BJ (cell line): ENCODE data around the gene CCNJL. TPM values are rescaled to one million over a fixed set of nuclear protein-coding genes. Genes with fewer than 3 reads are reported as not detected.

Source experiments
- CTCF ChIA-PET: fragments of 350-600 bp; formaldehyde crosslinking; extraction: SDS; loops from one replicate; lab custom pipeline; 2021; ENCODE audit warnings: antibody characterized with exemption, inconsistent platforms; lab: Yijun Ruan, JAX
- POLR2A ChIA-PET: fragments of 300-600 bp; sonication (Branson Sonifier 250); formaldehyde crosslinking; extraction: SDS; loops from one replicate; lab custom pipeline; 2021; ENCODE audit warnings: antibody characterized with exemption; lab: Charles Lee
- DNase-seq: peaks from one replicate; pipeline ENCODE4 v3.0.0-alpha.2; 2011; ENCODE audit warnings: low read depth
- H3K27me3 ChIP-seq: 2 replicates; pipeline ENCODE4 v1.6.0; 2011; ENCODE audit warnings: low read length; ENCODE audit not compliant: control insufficient read depth, insufficient read depth
- H3K36me3 ChIP-seq: 2 replicates; pipeline ENCODE4 v1.5.1; 2011; ENCODE audit warnings: low read length; ENCODE audit not compliant: control insufficient read depth, insufficient read depth
- H3K4me3 ChIP-seq: 2 replicates; pipeline ENCODE4 v1.5.1; 2011; ENCODE audit warnings: low read depth, mild to moderate bottlenecking, control low read depth, low read length
- polyA plus RNA-seq: library from polyadenylated mRNA; depleted of rRNA; stranded (reverse); fragments of >200 nt; gene quantifications from 2 replicates; pipeline ENCODE4 v1.2.3, GENCODE V29; 2011
- TF ChIP-seq, protein P1 (sequence below): IDR thresholded peaks from 2 replicates; pipeline ENCODE4 v1.5.1; 2011; ENCODE audit warnings: low read depth, mild to moderate bottlenecking, control low read depth, inconsistent platforms, low read length, moderate library complexity; ENCODE audit not compliant: insufficient read depth

CCNJL gene
- polyA plus RNA-seq, 1 experiment = 0.71 TPM

- ChIA-PET CTCF (no interaction called here), POLR2A (no interaction called here)
- Histone ChIP-seq H3K36me3 (no peaks in the 10 kb centered on the region), H3K4me3 (no peak overlapping the region), H3K27me3 (no peaks in the 10 kb centered on the region; the same call in 1 of the 2 replicates)
- DNase-seq = no peak
- TF ChIP-seq, protein P1, sequence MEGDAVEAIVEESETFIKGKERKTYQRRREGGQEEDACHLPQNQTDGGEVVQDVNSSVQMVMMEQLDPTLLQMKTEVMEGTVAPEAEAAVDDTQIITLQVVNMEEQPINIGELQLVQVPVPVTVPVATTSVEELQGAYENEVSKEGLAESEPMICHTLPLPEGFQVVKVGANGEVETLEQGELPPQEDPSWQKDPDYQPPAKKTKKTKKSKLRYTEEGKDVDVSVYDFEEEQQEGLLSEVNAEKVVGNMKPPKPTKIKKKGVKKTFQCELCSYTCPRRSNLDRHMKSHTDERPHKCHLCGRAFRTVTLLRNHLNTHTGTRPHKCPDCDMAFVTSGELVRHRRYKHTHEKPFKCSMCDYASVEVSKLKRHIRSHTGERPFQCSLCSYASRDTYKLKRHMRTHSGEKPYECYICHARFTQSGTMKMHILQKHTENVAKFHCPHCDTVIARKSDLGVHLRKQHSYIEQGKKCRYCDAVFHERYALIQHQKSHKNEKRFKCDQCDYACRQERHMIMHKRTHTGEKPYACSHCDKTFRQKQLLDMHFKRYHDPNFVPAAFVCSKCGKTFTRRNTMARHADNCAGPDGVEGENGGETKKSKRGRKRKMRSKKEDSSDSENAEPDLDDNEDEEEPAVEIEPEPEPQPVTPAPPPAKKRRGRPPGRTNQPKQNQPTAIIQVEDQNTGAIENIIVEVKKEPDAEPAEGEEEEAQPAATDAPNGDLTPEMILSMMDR = no peak
Observed at GRCh38 chr5:160289356-160289651, 23.1 kb downstream of the CCNJL start.

GRCh38 chr5:160287378-160288051, 24.8 kb downstream of the CCNJL start:
- TF ChIP-seq, protein P1 = no peak
- ChIA-PET POLR2A (no interaction called here), CTCF (no interaction called here)
- Histone ChIP-seq H3K27me3 (no peaks in the 10 kb centered on the region; the same call in 1 of the 2 replicates), H3K4me3 (no peak overlapping the region), H3K36me3 (no peaks in the 10 kb centered on the region)
- no peak for DNase-seq

DNA sequence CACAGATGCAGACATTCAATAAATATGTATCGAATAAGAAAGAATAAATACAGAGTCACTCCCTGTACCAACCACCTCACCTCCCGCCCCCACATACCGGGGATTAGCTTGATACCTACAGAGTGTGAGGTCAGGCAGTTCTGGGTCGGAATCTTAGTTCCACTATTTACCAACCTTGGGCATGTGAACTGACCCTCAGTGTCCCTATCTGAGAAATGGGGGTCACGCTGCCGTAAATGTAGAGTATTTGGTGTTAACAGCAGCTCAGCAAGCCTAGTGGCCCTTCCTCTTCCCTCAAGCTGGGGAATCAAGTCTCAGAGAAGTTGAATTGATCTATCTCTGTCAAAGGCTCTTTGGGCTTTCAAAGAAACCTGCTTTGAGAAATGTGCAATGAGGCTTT, 25.4 kb downstream of the CCNJL start:
- ChIA-PET CTCF (no interaction called here), POLR2A (no interaction called here)
- DNase-seq = no peak
- Histone ChIP-seq H3K36me3 (no peaks in the 10 kb centered on the region), H3K27me3 (no peaks in the 10 kb centered on the region; the same call in 1 of the 2 replicates), H3K4me3 (no peak overlapping the region)
- TF ChIP-seq, protein P1 = no peak

GRCh38 chr5:160285316-160285715, 27.0 kb downstream of the CCNJL start:
- TF ChIP-seq, protein P1 = no peak
- Histone ChIP-seq H3K4me3 (no peak overlapping the region), H3K36me3 (no peaks in the 10 kb centered on the region), H3K27me3 (no peaks in the 10 kb centered on the region; the same call in 1 of the 2 replicates)
- ChIA-PET CTCF (interaction anchor here (0.8 to 1.0 kb wide), 2 partner anchors 11 to 13 kb away, joined by 3 read pairs; no protein-coding TSS in a partner anchor), POLR2A (no interaction called here)
- DNase-seq = no peak

- CTCF ChIA-PET = interaction anchor here (0.8 to 1.0 kb wide), 2 partner anchors 12 kb away, joined by 3 read pairs; no protein-coding TSS in a partner anchor
- TF ChIP-seq, protein P1 = no peak
- H3K27me3 ChIP-seq = no peaks in the 10 kb centered on the region; the same call in 1 of the 2 replicates
- no peak for DNase-seq
- H3K36me3 ChIP-seq = no peaks in the 10 kb centered on the region
- H3K4me3 ChIP-seq = no peak overlapping the region
- POLR2A ChIA-PET = no interaction called here
Observed at GRCh38 chr5:160284291-160284873, 28.0 kb downstream of the CCNJL start.
